Esophagus squamous epithelium (tissue), 4 donors: ENCODE measurements around the gene ADAMTSL3.
A peak's percentile ranks its signal among the peaks of the same experiment; 100 is the strongest.

ENCODE experiments used
- CTCF ChIP-seq, 6 experiments: fragments of 450-650 bp in 4 of 6; fragments of 200-600 bp in 2 of 6; sonication (generic) in 2 of 6; IDR thresholded peaks; one replicate each; pipeline ENCODE4 v1.5.1; 2016 to 2019; ENCODE audit warnings: antibody characterized with exemption in 6 of 6, mild to moderate bottlenecking in 4 of 6, moderate library complexity in 4 of 6
- POLR2A ChIP-seq, 4 donors: fragments of 450-650 bp; IDR thresholded peaks; one replicate each; pipeline ENCODE4 v1.6.1; 2017; ENCODE audit warnings: antibody characterized with exemption in 4 of 4, mild to moderate bottlenecking in 4 of 4, moderate library complexity in 3 of 4

DNA sequence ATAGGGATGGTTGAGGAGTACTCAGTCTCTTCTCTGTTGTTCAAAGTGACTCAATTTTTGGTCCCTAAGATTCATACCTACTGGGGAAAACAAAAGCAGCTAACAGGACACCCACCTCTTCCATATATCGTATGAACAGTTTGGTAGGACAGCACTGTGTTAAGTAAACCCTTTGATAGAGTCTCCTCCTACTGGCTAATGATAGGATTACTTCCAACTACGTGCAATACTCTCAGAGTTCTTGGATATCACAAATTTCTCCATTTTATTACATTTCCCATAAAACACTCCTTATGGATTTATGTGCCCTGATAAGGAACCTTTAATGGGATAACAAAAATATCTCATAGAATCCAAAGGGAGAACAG is 381.5 kb downstream of the ADAMTSL3 start:
- peak in 2 of 6 experiments; percentile 23 to 50 for TF ChIP-seq CTCF (IDR thresholded peaks at IDR 0.05)
- no peak for TF ChIP-seq POLR2A (IDR thresholded peaks at IDR 0.05)
